Lower leg skin (tissue), 3 donors: ENCODE results near the gene PDZD2.

Experiments used
- CTCF ChIP-seq, 3 donors: fragments of 450-650 bp; IDR thresholded peaks; one replicate each; pipeline ENCODE4 v1.5.1; 2016; ENCODE audit warnings: antibody characterized with exemption in 3 of 3, mild to moderate bottlenecking in 3 of 3, moderate library complexity in 2 of 3
- POLR2A ChIP-seq, 2 donors: fragments of 450-650 bp; IDR thresholded peaks; one replicate each; pipeline ENCODE4 v1.6.1; 2016 to 2017; ENCODE audit warnings: antibody characterized with exemption in 2 of 2, mild to moderate bottlenecking in 1 of 2, moderate library complexity in 1 of 2

- TF ChIP-seq POLR2A (IDR thresholded peaks at IDR 0.05) (no peak), CTCF (IDR thresholded peaks at IDR 0.05) (no peak)
Observed at GRCh38 chr5:32072054-32072453, 433.1 kb downstream of the PDZD2 start.
